Stimulated activated CD4-positive, alpha-beta T cell treated with anti-CD3 and anti-CD28 coated beads, Interleukin-1b, Interleukin-23, amount 100 ng/mL, for 24 hours (primary cell): ENCODE measurements around the gene CDK10.

Source experiments
- DNase-seq, 4 experiments: peaks; one replicate each; pipeline ENCODE4 v3.0.0-alpha.2; 2020; ENCODE audit warnings: low read depth in 4 of 4, low spot score in 1 of 4

The CDK10 gene

GRCh38 chr16:89711601-89712273 is 25.2 kb downstream of the CDK10 start:
- DNase-seq: peak; percentile 60 to 86 (median 70)

- DNase-seq: no peak
Observed at GRCh38 chr16:89712274-89712781, 25.8 kb downstream of the CDK10 start.

GRCh38 chr16:89716493-89716892 is 30.0 kb downstream of the CDK10 start:
- no peak for DNase-seq

GRCh38 chr16:89716916-89717687 is 30.6 kb downstream of the CDK10 start:
- no peak for DNase-seq

- DNase-seq: no peak
Observed at GRCh38 chr16:89717688-89718505, 31.4 kb downstream of the CDK10 start.

- no peak for DNase-seq
Observed at GRCh38 chr16:89720551-89720812, 34.0 kb downstream of the CDK10 start.

GRCh38 chr16:89720813-89721545 is 34.5 kb downstream of the CDK10 start, which contains the start of the genes VPS9D1 and ZNF276:
Gene VPS9D1, minus strand, starts transcription at chr16:89720898. Its CDS starts 37 bp downstream, at chr16:89720861.
Gene ZNF276, plus strand, starts transcription at chr16:89721537. Its CDS starts 104 bp downstream, at chr16:89721641.
- peak; percentile 71 to 85 (median 80) for DNase-seq

GRCh38 chr16:89721546-89722391 is 35.3 kb downstream of the CDK10 start:
- peak; percentile 43 to 72 (median 58) for DNase-seq

GRCh38 chr16:89722392-89723278 is 36.1 kb downstream of the CDK10 start:
- DNase-seq: peak in 1 of 4 experiments; percentile 57

GRCh38 chr16:89723279-89724250 is 37.1 kb downstream of the CDK10 start:
- peak in 1 of 4 experiments; percentile 56 for DNase-seq

GRCh38 chr16:89727406-89728120 is 41.1 kb downstream of the CDK10 start:
- no peak for DNase-seq

GRCh38 chr16:89729293-89729692 is 42.8 kb downstream of the CDK10 start:
- DNase-seq: no peak

- no peak for DNase-seq
Observed at GRCh38 chr16:89729863-89730593, 43.5 kb downstream of the CDK10 start.

- no peak for DNase-seq
Observed at GRCh38 chr16:89730610-89731234, 44.2 kb downstream of the CDK10 start.

- DNase-seq: no peak
Observed at GRCh38 chr16:89732142-89732917, 45.8 kb downstream of the CDK10 start.
